ENCODE results near the gene PCIF1. TPM values are rescaled to one million over a fixed set of nuclear protein-coding genes. Genes with fewer than 3 reads are reported as not detected.

The PCIF1 gene
- total and polyA plus RNA-seq, 9 of the 15 experiments (the other 6 are each of a cell fraction or from before 2014, with no cell fraction given) = 5.8 to 29.4 (median 11.3) TPM

DNA sequence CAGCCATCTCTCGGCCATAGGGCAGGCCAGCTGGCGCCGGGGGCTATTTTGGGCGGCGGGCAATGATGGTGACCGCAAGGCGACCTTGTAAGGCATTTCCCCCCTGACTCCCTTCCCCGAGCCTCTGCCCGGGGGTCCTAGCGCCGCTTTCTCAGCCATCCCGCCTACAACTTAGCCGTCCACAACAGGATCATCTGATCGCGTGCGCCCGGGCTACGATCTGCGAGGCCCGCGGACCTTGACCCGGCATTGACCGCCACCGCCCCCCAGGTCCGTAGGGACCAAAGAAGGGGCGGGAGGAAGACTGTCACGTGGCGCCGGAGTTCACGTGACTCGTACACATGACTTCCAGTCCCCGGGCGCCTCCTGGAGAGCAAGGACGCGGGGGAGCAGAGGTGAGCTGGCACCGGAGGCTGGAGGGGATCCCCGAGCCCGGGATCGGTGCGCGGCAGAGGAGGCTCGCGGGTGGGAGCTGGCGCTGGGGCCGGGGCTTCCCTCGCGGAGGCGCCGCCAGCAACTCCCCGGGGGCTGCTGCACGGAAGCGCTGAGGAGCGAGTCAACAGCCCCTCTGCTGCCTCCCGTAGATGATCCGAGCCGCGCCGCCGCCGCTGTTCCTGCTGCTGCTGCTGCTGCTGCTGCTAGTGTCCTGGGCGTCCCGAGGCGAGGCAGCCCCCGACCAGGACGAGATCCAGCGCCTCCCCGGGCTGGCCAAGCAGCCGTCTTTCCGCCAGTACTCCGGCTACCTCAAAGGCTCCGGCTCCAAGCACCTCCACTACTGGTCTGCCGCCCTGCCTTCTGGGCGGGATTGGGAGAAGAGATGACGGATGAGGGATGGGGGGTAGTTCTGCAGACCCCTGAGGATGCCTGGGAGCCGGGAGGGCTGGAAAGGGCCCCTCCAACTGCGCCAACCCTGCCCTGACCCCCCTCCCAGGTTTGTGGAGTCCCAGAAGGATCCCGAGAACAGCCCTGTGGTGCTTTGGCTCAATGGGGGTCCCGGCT, 43.2 kb upstream of the PCIF1 start, which contains the start of the genes CTSA and NEURL2 (continued):
- TF ChIP-seq, protein P1, sequence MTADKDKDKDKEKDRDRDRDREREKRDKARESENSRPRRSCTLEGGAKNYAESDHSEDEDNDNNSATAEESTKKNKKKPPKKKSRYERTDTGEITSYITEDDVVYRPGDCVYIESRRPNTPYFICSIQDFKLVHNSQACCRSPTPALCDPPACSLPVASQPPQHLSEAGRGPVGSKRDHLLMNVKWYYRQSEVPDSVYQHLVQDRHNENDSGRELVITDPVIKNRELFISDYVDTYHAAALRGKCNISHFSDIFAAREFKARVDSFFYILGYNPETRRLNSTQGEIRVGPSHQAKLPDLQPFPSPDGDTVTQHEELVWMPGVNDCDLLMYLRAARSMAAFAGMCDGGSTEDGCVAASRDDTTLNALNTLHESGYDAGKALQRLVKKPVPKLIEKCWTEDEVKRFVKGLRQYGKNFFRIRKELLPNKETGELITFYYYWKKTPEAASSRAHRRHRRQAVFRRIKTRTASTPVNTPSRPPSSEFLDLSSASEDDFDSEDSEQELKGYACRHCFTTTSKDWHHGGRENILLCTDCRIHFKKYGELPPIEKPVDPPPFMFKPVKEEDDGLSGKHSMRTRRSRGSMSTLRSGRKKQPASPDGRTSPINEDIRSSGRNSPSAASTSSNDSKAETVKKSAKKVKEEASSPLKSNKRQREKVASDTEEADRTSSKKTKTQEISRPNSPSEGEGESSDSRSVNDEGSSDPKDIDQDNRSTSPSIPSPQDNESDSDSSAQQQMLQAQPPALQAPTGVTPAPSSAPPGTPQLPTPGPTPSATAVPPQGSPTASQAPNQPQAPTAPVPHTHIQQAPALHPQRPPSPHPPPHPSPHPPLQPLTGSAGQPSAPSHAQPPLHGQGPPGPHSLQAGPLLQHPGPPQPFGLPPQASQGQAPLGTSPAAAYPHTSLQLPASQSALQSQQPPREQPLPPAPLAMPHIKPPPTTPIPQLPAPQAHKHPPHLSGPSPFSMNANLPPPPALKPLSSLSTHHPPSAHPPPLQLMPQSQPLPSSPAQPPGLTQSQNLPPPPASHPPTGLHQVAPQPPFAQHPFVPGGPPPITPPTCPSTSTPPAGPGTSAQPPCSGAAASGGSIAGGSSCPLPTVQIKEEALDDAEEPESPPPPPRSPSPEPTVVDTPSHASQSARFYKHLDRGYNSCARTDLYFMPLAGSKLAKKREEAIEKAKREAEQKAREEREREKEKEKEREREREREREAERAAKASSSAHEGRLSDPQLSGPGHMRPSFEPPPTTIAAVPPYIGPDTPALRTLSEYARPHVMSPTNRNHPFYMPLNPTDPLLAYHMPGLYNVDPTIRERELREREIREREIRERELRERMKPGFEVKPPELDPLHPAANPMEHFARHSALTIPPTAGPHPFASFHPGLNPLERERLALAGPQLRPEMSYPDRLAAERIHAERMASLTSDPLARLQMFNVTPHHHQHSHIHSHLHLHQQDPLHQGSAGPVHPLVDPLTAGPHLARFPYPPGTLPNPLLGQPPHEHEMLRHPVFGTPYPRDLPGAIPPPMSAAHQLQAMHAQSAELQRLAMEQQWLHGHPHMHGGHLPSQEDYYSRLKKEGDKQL (CRISPR knock-in tag; IDR thresholded peaks at IDR 0.05; ENCODE audit: borderline replicate concordance) = no peak
- TF ChIP-seq PRPF4 (IDR thresholded peaks at IDR 0.05; ENCODE audit: insufficient read depth, low read depth, low read length, poor library complexity, severe bottlenecking) (no peak), POLR2AphosphoS2 (IDR thresholded peaks at IDR 0.05; ENCODE audit: low read length) (no peak), RAD51 (IDR thresholded peaks at IDR 0.05; ENCODE audit: borderline replicate concordance, low read depth) (peak; percentile 100), ZNF140 (CRISPR knock-in tag; IDR thresholded peaks at IDR 0.05) (no peak), TRIM24 (IDR thresholded peaks at IDR 0.05) (peak in 1 of 2 experiments; percentile 50; a peak in 1 of 4 replicates), PTTG1 (tag; IDR thresholded peaks at IDR 0.05; ENCODE audit: low read depth) (no peak), ZNF778 (CRISPR knock-in tag; IDR thresholded peaks at IDR 0.05) (no peak), RBM22 (IDR thresholded peaks at IDR 0.05; ENCODE audit: low read depth, low read length, poor library complexity, severe bottlenecking) (no peak), HDAC1 (IDR thresholded peaks at IDR 0.05) (peak; percentile 73 to 99; a peak in 3 of 4 replicates), MBD2 (IDR thresholded peaks at IDR 0.05; ENCODE audit: borderline replicate concordance, low read depth) (0 out of 2 replicates have a peak, but pooled peaks have one; percentile 34), LCOR (CRISPR knock-in tag; IDR thresholded peaks at IDR 0.05) (no peak), SNIP1 (IDR thresholded peaks at IDR 0.05; ENCODE audit: low read depth) (no peak), FOXK1 (CRISPR knock-in tag; IDR thresholded peaks at IDR 0.05; ENCODE audit: borderline replicate concordance) (no peak), ZNF316 (IDR thresholded peaks at IDR 0.05) (no peak), SIRT6 (IDR thresholded peaks at IDR 0.05; ENCODE audit: low read depth, low read length) (no peak), NUFIP1 (IDR thresholded peaks at IDR 0.05; ENCODE audit: partially characterized antibody) (no peak)
- TF ChIP-seq, protein P2, sequence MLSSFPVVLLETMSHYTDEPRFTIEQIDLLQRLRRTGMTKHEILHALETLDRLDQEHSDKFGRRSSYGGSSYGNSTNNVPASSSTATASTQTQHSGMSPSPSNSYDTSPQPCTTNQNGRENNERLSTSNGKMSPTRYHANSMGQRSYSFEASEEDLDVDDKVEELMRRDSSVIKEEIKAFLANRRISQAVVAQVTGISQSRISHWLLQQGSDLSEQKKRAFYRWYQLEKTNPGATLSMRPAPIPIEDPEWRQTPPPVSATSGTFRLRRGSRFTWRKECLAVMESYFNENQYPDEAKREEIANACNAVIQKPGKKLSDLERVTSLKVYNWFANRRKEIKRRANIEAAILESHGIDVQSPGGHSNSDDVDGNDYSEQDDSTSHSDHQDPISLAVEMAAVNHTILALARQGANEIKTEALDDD (IDR thresholded peaks at IDR 0.05) = no peak
- TF ChIP-seq, protein P3, sequence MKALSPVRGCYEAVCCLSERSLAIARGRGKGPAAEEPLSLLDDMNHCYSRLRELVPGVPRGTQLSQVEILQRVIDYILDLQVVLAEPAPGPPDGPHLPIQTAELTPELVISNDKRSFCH (CRISPR knock-in tag; IDR thresholded peaks at IDR 0.05) = no peak
- TF ChIP-seq, protein P3 (tag; IDR thresholded peaks at IDR 0.05) = peak; percentile 59; the same call in 1 of the 2 replicates

All from K562 (cell line).